H1 (cell line): ENCODE measurements around the gene TMEM232. TPM values are rescaled to one million over a fixed set of nuclear protein-coding genes. Genes with fewer than 3 reads are reported as not detected.

ENCODE experiments used
- CTCF ChIA-PET: fragments of 300-600 bp; sonication (Branson Sonifier 250); formaldehyde crosslinking; loops from one replicate; lab custom pipeline; 2021; ENCODE audit not compliant: partially characterized antibody; lab: Charles Lee
- POLR2A ChIA-PET: fragments of 300-600 bp; sonication (Branson Sonifier 250); formaldehyde crosslinking; loops from one replicate; lab custom pipeline; 2021; ENCODE audit warnings: inconsistent platforms; ENCODE audit not compliant: partially characterized antibody; lab: Charles Lee
- DNase-seq, 2 experiments: peaks; one replicate each; pipeline versions ENCODE4 v3.0.0 to v3.0.0-alpha.2; 2010 to 2022; ENCODE audit warnings: low spot score in 2 of 2, low read depth in 1 of 2, mixed read lengths in 1 of 2
- FAIRE-seq: peaks from 2 replicates; lab custom pipeline; 2011; peaks lifted over from hg19 to GRCh38; lab: Jason Lieb, UNC
- H2AFZ ChIP-seq: 2 replicates; pipeline ENCODE4 v1.8.1; 2012; ENCODE audit warnings: low read length, inconsistent platforms
- H2AK5ac ChIP-seq: 2 replicates; pipeline ENCODE4 v1.6.1; 2013; ENCODE audit warnings: low read depth, low read length
- H2BK120ac ChIP-seq: replicated peaks from 2 replicates; pipeline ENCODE3; 2013; ENCODE audit warnings: low read depth, low read length, inconsistent platforms
- H2BK12ac ChIP-seq: 2 replicates; pipeline ENCODE4 v1.6.1; 2013; ENCODE audit warnings: low read depth, low read length
- H2BK15ac ChIP-seq: 2 replicates; pipeline ENCODE4 v1.6.1; 2013; ENCODE audit warnings: low read length
- H2BK20ac ChIP-seq: 2 replicates; pipeline ENCODE4 v1.6.1; 2013; ENCODE audit warnings: low read length
- H2BK5ac ChIP-seq: 2 replicates; pipeline ENCODE4 v1.6.1; 2013; ENCODE audit warnings: low read depth, low read length
- H3K14ac ChIP-seq: 2 replicates; pipeline ENCODE4 v1.6.1; 2013; ENCODE audit warnings: inconsistent platforms; ENCODE audit not compliant: insufficient read length
- H3K18ac ChIP-seq: 2 replicates; pipeline ENCODE4 v1.6.1; 2013; ENCODE audit warnings: low read length; ENCODE audit errors: extremely low read depth
- H3K23ac ChIP-seq: 2 replicates; pipeline ENCODE4 v1.6.1; 2013; ENCODE audit warnings: inconsistent platforms; ENCODE audit not compliant: insufficient read length
- H3K23me2 ChIP-seq: 2 replicates; pipeline ENCODE4 v1.6.1; 2013; ENCODE audit warnings: low read depth, low read length
- H3K27ac ChIP-seq: 2 replicates; pipeline ENCODE4 v1.6.1; 2011; ENCODE audit warnings: low read depth, low read length, inconsistent platforms
- H3K27me3 ChIP-seq, 4 experiments: replicated peaks in 1 of 4; 1 replicate in 1 of 4; 2 replicates in 3 of 4; pipeline versions ENCODE4 v1.6.1 to v1.8.1; 2011 to 2013; ENCODE audit warnings: low read length in 3 of 4, mild to moderate bottlenecking in 3 of 4, inconsistent platforms in 2 of 4, mixed read lengths in 2 of 4, moderate library complexity in 1 of 4; ENCODE audit not compliant: control insufficient read depth in 3 of 4, insufficient read depth in 3 of 4; ENCODE audit errors: extremely low read depth in 1 of 4
- H3K36me3 ChIP-seq, 4 experiments: 2 replicates each; pipeline versions ENCODE4 v1.6.1 to v1.8.1; 2011 to 2013; ENCODE audit warnings: mild to moderate bottlenecking in 4 of 4, low read length in 3 of 4, moderate library complexity in 2 of 4, control low read depth in 1 of 4, inconsistent platforms in 1 of 4; ENCODE audit not compliant: insufficient read depth in 4 of 4, control insufficient read depth in 2 of 4
- H3K4ac ChIP-seq: replicated peaks from 2 replicates; pipeline ENCODE3; 2013; ENCODE audit warnings: low read length, low read depth, mixed read lengths, inconsistent platforms; ENCODE audit not compliant: insufficient read length
- H3K4me1 ChIP-seq, 4 experiments: replicated peaks in 1 of 4; 1 replicate in 1 of 4; 2 replicates in 3 of 4; pipeline versions ENCODE4 v1.6.1 to v1.8.1; 2011 to 2013; ENCODE audit warnings: low read length in 3 of 4, inconsistent platforms in 2 of 4, mixed read lengths in 1 of 4; ENCODE audit not compliant: insufficient read depth in 4 of 4, control insufficient read depth in 3 of 4
- H3K4me2 ChIP-seq, 2 experiments: 2 replicates each; pipeline versions ENCODE4 v1.6.1 to v1.8.1; 2011 to 2013; ENCODE audit warnings: low read depth in 2 of 2, low read length in 2 of 2, control low read depth in 1 of 2, inconsistent platforms in 1 of 2, mild to moderate bottlenecking in 1 of 2; ENCODE audit not compliant: insufficient read depth in 1 of 2
- H3K4me3 ChIP-seq, 4 experiments: fragments of 200-600, 300-600 bp in 1 of 4; sonication (generic), shearing (Covaris generic), sonication (Bioruptor Twin) in 1 of 4; 2 replicates each; pipeline versions ENCODE4 v1.5.1 to v1.8.1; 2011 to 2016; ENCODE audit warnings: low read length in 4 of 4, low read depth in 3 of 4, control low read depth in 2 of 4, inconsistent platforms in 2 of 4, mild to moderate bottlenecking in 2 of 4, mixed read lengths in 1 of 4, moderate library complexity in 1 of 4; ENCODE audit not compliant: insufficient read depth in 2 of 4; ENCODE audit errors: extremely low read depth in 1 of 4
- H3K56ac ChIP-seq: replicated peaks from 2 replicates; pipeline ENCODE3; 2013; ENCODE audit warnings: low read depth, mild to moderate bottlenecking, mixed read lengths, low read length, inconsistent platforms; ENCODE audit not compliant: insufficient read length
- H3K79me1 ChIP-seq: 2 replicates; pipeline ENCODE4 v1.6.1; 2013; ENCODE audit warnings: low read depth, low read length, control low read depth
- H3K79me2 ChIP-seq, 2 experiments: 2 replicates each; pipeline versions ENCODE4 v1.6.1 to v1.8.1; 2012 to 2013; ENCODE audit warnings: low read length in 2 of 2, mild to moderate bottlenecking in 2 of 2, inconsistent platforms in 1 of 2; ENCODE audit not compliant: insufficient read depth in 2 of 2, control insufficient read depth in 1 of 2
- H3K9ac ChIP-seq, 4 experiments: replicated peaks in 1 of 4; 1 replicate in 1 of 4; 2 replicates in 3 of 4; pipeline versions ENCODE4 v1.6.1 to v1.8.1; 2011 to 2013; ENCODE audit warnings: low read depth in 3 of 4, low read length in 3 of 4, control low read depth in 2 of 4, mild to moderate bottlenecking in 2 of 4, moderate library complexity in 2 of 4, inconsistent platforms in 1 of 4; ENCODE audit errors: extremely low read depth in 1 of 4
- H3K9me3 ChIP-seq, 2 experiments: 2 replicates each; pipeline versions ENCODE4 v1.6.1 to v1.8.1; 2012 to 2013; ENCODE audit warnings: mild to moderate bottlenecking in 2 of 2, moderate library complexity in 2 of 2, control low read depth in 1 of 2, inconsistent platforms in 1 of 2, low read depth in 1 of 2, low read length in 1 of 2, mixed read lengths in 1 of 2; ENCODE audit not compliant: insufficient read depth in 2 of 2
- H4K20me1 ChIP-seq, 2 experiments: replicated peaks in 1 of 2; 2 replicates each; pipeline versions ENCODE3 to v1.8.1; 2011 to 2013; ENCODE audit warnings: inconsistent platforms in 2 of 2, low read length in 2 of 2, mild to moderate bottlenecking in 1 of 2; ENCODE audit not compliant: insufficient read depth in 2 of 2, control insufficient read depth in 1 of 2
- H4K5ac ChIP-seq: 2 replicates; pipeline ENCODE4 v1.6.1; 2013; ENCODE audit warnings: low read length, low read depth, mixed read lengths, inconsistent platforms; ENCODE audit not compliant: insufficient read length
- H4K8ac ChIP-seq: 2 replicates; pipeline ENCODE4 v1.8.0; 2013; ENCODE audit warnings: mild to moderate bottlenecking, moderate library complexity, low read length, inconsistent platforms; ENCODE audit not compliant: insufficient read depth; ENCODE audit errors: extremely low read depth
- H4K91ac ChIP-seq: replicated peaks from 2 replicates; pipeline ENCODE3; 2013; ENCODE audit warnings: low read length, mixed read lengths, inconsistent platforms; ENCODE audit not compliant: insufficient read length
- polyA plus RNA-seq, 7 experiments: library from polyadenylated mRNA; depleted of rRNA in 3 of 7; stranded (reverse) in 5 of 7; unstranded in 2 of 7; fragments of >200 nt in 5 of 7; fragments of 200-250 nt in 2 of 7; gene quantifications; 1 replicate in 5 of 7; 2 replicates in 1 of 7; 4 replicates in 1 of 7; pipeline versions ENCODE4 v1.2.1 to v1.2.3, GENCODE V29; 2011 to 2013; ENCODE audit warnings: missing spikeins in 2 of 7, mixed read lengths in 2 of 7
- total RNA-seq: library from RNA; stranded (reverse); fragmentation: NEBNext Ultra II Directional; extraction: Animal tissue kit (Norgen Biotek cat#: 25700); gene quantifications from 2 replicates; pipeline ENCODE4 v1.2.1, GENCODE V29; 2021
- TF ChIP-seq, protein P1 (sequence below): fragments of 300-600 bp; sonication (generic); IDR thresholded peaks from 2 replicates; pipeline ENCODE4 v1.7.1; 2012; ENCODE audit warnings: low read length, moderate library complexity, mild to moderate bottlenecking, inconsistent platforms; ENCODE audit not compliant: insufficient replicate concordance

The TMEM232 gene
- total and polyA plus RNA-seq, 2 of the 8 experiments (the other 6 are each of a cell fraction or from before 2014, with no cell fraction given): 0.38 to 1.3 TPM

DNA sequence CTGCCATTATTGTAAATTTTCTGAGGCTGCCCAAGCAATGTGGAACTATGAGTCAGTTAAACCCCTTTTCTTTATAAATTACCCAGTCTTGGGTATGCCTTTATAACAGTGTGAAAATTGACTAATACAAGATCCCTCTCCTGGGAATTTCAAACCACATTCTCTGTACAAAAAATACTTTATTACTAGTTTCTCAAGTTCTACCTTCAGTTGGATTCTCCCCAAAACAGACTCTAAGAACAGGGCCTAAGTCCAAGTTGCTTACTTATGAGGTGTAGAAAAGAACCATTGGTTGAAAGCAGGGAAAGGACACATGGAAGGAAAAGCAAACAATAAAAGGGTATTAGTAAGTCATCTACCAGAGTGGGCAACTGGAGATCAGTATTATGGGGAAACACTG, 343.2 kb downstream of the TMEM232 start:
- H3K4me3 ChIP-seq: no peak overlapping the region
- no peak overlapping the region for H3K4me2 ChIP-seq
- H3K27me3 ChIP-seq: no peaks in the 10 kb centered on the region
- no peaks in the 10 kb centered on the region for H3K9me3 ChIP-seq
- H3K56ac ChIP-seq: no peak overlapping the region
- H3K9ac ChIP-seq: no peak overlapping the region
- no peak for FAIRE-seq
- no peak overlapping the region for H3K14ac ChIP-seq
- H2AFZ ChIP-seq: no peak overlapping the region
- CTCF ChIA-PET: interaction anchor here (1.6 kb wide), 1 partner anchor 58 kb away, joined by 3 read pairs; no protein-coding TSS in a partner anchor
- H2AK5ac ChIP-seq: no peak overlapping the region
- H2BK12ac ChIP-seq: no peak overlapping the region
- no peak overlapping the region for H3K18ac ChIP-seq
- no peak for DNase-seq
- H3K23ac ChIP-seq: no peak overlapping the region
- H4K20me1 ChIP-seq: no peaks in the 10 kb centered on the region
- H3K4me1 ChIP-seq: no peaks in the 10 kb centered on the region
- no peak overlapping the region for H4K91ac ChIP-seq
- POLR2A ChIA-PET: no interaction called here
- H2BK15ac ChIP-seq: no peak overlapping the region
- no peaks in the 10 kb centered on the region for H3K23me2 ChIP-seq
- no peaks in the 10 kb centered on the region for H3K79me1 ChIP-seq
- no peak overlapping the region for H3K27ac ChIP-seq
- no peak overlapping the region for H2BK120ac ChIP-seq
- H2BK5ac ChIP-seq: no peak overlapping the region
- no peak overlapping the region for H3K4ac ChIP-seq
- no peaks in the 10 kb centered on the region for H3K79me2 ChIP-seq
- no peak overlapping the region for H2BK20ac ChIP-seq
- no peak overlapping the region for H4K8ac ChIP-seq
- H4K5ac ChIP-seq: no peak overlapping the region
- H3K36me3 ChIP-seq: no peaks in the 10 kb centered on the region
- TF ChIP-seq, protein P1, sequence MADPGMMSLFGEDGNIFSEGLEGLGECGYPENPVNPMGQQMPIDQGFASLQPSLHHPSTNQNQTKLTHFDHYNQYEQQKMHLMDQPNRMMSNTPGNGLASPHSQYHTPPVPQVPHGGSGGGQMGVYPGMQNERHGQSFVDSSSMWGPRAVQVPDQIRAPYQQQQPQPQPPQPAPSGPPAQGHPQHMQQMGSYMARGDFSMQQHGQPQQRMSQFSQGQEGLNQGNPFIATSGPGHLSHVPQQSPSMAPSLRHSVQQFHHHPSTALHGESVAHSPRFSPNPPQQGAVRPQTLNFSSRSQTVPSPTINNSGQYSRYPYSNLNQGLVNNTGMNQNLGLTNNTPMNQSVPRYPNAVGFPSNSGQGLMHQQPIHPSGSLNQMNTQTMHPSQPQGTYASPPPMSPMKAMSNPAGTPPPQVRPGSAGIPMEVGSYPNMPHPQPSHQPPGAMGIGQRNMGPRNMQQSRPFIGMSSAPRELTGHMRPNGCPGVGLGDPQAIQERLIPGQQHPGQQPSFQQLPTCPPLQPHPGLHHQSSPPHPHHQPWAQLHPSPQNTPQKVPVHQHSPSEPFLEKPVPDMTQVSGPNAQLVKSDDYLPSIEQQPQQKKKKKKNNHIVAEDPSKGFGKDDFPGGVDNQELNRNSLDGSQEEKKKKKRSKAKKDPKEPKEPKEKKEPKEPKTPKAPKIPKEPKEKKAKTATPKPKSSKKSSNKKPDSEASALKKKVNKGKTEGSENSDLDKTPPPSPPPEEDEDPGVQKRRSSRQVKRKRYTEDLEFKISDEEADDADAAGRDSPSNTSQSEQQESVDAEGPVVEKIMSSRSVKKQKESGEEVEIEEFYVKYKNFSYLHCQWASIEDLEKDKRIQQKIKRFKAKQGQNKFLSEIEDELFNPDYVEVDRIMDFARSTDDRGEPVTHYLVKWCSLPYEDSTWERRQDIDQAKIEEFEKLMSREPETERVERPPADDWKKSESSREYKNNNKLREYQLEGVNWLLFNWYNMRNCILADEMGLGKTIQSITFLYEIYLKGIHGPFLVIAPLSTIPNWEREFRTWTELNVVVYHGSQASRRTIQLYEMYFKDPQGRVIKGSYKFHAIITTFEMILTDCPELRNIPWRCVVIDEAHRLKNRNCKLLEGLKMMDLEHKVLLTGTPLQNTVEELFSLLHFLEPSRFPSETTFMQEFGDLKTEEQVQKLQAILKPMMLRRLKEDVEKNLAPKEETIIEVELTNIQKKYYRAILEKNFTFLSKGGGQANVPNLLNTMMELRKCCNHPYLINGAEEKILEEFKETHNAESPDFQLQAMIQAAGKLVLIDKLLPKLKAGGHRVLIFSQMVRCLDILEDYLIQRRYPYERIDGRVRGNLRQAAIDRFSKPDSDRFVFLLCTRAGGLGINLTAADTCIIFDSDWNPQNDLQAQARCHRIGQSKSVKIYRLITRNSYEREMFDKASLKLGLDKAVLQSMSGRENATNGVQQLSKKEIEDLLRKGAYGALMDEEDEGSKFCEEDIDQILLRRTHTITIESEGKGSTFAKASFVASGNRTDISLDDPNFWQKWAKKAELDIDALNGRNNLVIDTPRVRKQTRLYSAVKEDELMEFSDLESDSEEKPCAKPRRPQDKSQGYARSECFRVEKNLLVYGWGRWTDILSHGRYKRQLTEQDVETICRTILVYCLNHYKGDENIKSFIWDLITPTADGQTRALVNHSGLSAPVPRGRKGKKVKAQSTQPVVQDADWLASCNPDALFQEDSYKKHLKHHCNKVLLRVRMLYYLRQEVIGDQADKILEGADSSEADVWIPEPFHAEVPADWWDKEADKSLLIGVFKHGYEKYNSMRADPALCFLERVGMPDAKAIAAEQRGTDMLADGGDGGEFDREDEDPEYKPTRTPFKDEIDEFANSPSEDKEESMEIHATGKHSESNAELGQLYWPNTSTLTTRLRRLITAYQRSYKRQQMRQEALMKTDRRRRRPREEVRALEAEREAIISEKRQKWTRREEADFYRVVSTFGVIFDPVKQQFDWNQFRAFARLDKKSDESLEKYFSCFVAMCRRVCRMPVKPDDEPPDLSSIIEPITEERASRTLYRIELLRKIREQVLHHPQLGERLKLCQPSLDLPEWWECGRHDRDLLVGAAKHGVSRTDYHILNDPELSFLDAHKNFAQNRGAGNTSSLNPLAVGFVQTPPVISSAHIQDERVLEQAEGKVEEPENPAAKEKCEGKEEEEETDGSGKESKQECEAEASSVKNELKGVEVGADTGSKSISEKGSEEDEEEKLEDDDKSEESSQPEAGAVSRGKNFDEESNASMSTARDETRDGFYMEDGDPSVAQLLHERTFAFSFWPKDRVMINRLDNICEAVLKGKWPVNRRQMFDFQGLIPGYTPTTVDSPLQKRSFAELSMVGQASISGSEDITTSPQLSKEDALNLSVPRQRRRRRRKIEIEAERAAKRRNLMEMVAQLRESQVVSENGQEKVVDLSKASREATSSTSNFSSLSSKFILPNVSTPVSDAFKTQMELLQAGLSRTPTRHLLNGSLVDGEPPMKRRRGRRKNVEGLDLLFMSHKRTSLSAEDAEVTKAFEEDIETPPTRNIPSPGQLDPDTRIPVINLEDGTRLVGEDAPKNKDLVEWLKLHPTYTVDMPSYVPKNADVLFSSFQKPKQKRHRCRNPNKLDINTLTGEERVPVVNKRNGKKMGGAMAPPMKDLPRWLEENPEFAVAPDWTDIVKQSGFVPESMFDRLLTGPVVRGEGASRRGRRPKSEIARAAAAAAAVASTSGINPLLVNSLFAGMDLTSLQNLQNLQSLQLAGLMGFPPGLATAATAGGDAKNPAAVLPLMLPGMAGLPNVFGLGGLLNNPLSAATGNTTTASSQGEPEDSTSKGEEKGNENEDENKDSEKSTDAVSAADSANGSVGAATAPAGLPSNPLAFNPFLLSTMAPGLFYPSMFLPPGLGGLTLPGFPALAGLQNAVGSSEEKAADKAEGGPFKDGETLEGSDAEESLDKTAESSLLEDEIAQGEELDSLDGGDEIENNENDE: no peak
